HepG2 (cell line): Measurements from ENCODE around the gene TP53. TPM values are rescaled to one million over a fixed set of nuclear protein-coding genes. Genes with fewer than 3 reads are reported as not detected.

Source experiments
- BCL3 ChIP-seq: sonication (generic); formaldehyde crosslinking; IDR thresholded peaks from 2 replicates; pipeline ENCODE4 v1.5.1; 2020; ENCODE audit warnings: mild to moderate bottlenecking, missing genetic modification reagents, moderate library complexity
- FOXP1 ChIP-seq, 2 experiments: fragments of 450-650 bp in 1 of 2; IDR thresholded peaks; 2 replicates each; pipeline ENCODE4 v1.6.1; 2017 to 2018; ENCODE audit warnings: antibody characterized with exemption in 1 of 2
- NR2F2 ChIP-seq: IDR thresholded peaks from 2 replicates; pipeline ENCODE4 v1.6.1; 2012; ENCODE audit warnings: low read depth, inconsistent platforms, borderline replicate concordance
- NR2F6 ChIP-seq, 2 experiments: IDR thresholded peaks; 2 replicates each; pipeline ENCODE4 v1.6.1; 2016; ENCODE audit warnings: antibody characterized with exemption in 1 of 2, mild to moderate bottlenecking in 1 of 2
- PAXIP1 ChIP-seq: sonication (generic); formaldehyde crosslinking; conservative IDR thresholded peaks from 2 replicates; pipeline ENCODE4 v1.4.0; 2020; ENCODE audit warnings: mild to moderate bottlenecking, missing genetic modification reagents, moderate library complexity
- PREB ChIP-seq: sonication (generic); formaldehyde crosslinking; IDR thresholded peaks from 2 replicates; pipeline ENCODE4 v1.4.0; 2020; ENCODE audit warnings: missing genetic modification reagents
- SP4 ChIP-seq: sonication (generic); formaldehyde crosslinking; IDR thresholded peaks from 2 replicates; pipeline ENCODE4 v1.8.1; 2023; ENCODE audit warnings: mild to moderate bottlenecking, missing genetic modification reagents
- ZC3H13 ChIP-seq: sonication (generic); formaldehyde crosslinking; IDR thresholded peaks from 2 replicates; pipeline ENCODE4 v1.8.1; 2023; ENCODE audit warnings: mild to moderate bottlenecking, missing genetic modification reagents, moderate library complexity
- ZNF280B ChIP-seq: sonication (generic); formaldehyde crosslinking; IDR thresholded peaks from 2 replicates; pipeline ENCODE4 v1.5.0; 2020; ENCODE audit warnings: missing genetic modification reagents, mild to moderate bottlenecking, borderline replicate concordance
- ZNF589 ChIP-seq: sonication (generic); formaldehyde crosslinking; conservative IDR thresholded peaks from 2 replicates; pipeline ENCODE4 v1.8.0; 2022; ENCODE audit warnings: mild to moderate bottlenecking, moderate library complexity, missing genetic modification reagents
- ZNF598 ChIP-seq: sonication (generic); formaldehyde crosslinking; IDR thresholded peaks from 2 replicates; pipeline ENCODE4 v1.5.1; 2020; ENCODE audit warnings: mild to moderate bottlenecking, missing genetic modification reagents, borderline replicate concordance
- ZNF652 ChIP-seq: IDR thresholded peaks from 2 replicates; pipeline ENCODE4 v1.6.1; 2016; ENCODE audit warnings: low read depth, borderline replicate concordance
- ZNF687 ChIP-seq: sonication (generic); formaldehyde crosslinking; IDR thresholded peaks from 2 replicates; pipeline ENCODE4 v1.5.1; 2020; ENCODE audit warnings: mild to moderate bottlenecking, missing genetic modification reagents, moderate library complexity
- polyA plus RNA-seq, 8 experiments: library from polyadenylated mRNA; depleted of rRNA in 3 of 8; stranded (reverse) in 7 of 8; unstranded in 1 of 8; fragments of >200 nt; fragmentation: Illumina TruSeq in 4 of 8; extraction: Trizol in 4 of 8; gene quantifications; 2 replicates each; pipeline versions ENCODE4 v1.2.1 to v1.2.3, GENCODE V29; 2011 to 2016; ENCODE audit warnings: low read depth in 4 of 8, missing spikeins in 1 of 8, mixed read lengths in 1 of 8; ENCODE audit not compliant: insufficient read depth in 1 of 8
- total RNA-seq, 5 experiments: library from RNA; depleted of rRNA; stranded (reverse); fragments of >200 nt; fragmentation: Illumina TruSeq; extraction: Trizol; gene quantifications; 2 replicates each; pipeline ENCODE4 v1.2.3, GENCODE V29; 2016; ENCODE audit warnings: low read depth in 1 of 5

TP53 gene
- total and polyA plus RNA-seq, 2 of the 13 experiments (the other 11 are each of a cell fraction or from before 2014, with no cell fraction given): 17.1 to 29.9 TPM

GRCh38 chr17:7629939-7630571 lies 57.2 kb downstream of the TP53 start, which contains the start of gene SHBG (continued):
- peak; percentile 87 for TF ChIP-seq ZNF687
- no peak for TF ChIP-seq ZC3H13 (CRISPR knock-in tag)
- TF ChIP-seq ZNF589 (CRISPR knock-in tag): 0 out of 2 replicates have a peak, but pooled peaks have one; percentile 60
- peak; percentile 74; the same call in 1 of the 2 replicates for TF ChIP-seq ZNF598
- TF ChIP-seq PREB (CRISPR knock-in tag): no peak
- 0 out of 2 replicates have a peak, but pooled peaks have one; percentile 40 for TF ChIP-seq ZNF280B (CRISPR knock-in tag)
- TF ChIP-seq ZNF652 (CRISPR knock-in tag): peak; percentile 91
- TF ChIP-seq BCL3 (CRISPR knock-in tag): peak; percentile 40; the same call in 1 of the 2 replicates
- peak; percentile 92 for TF ChIP-seq NR2F6 (IDR thresholded peaks at IDR 0.05)
- TF ChIP-seq NR2F6 (CRISPR knock-in tag; IDR thresholded peaks at IDR 0.05): peak; percentile 89
- TF ChIP-seq NR2F2: peak; percentile 85
- peak; percentile 82 for TF ChIP-seq PAXIP1 (CRISPR knock-in tag)
- TF ChIP-seq SP4 (CRISPR knock-in tag): no peak
- TF ChIP-seq FOXP1 (IDR thresholded peaks at IDR 0.05): no peak
- no peak for TF ChIP-seq FOXP1 (CRISPR knock-in tag; IDR thresholded peaks at IDR 0.05)
